Measurements from ENCODE around the gene RHOBTB3.

RHOBTB3 gene

GRCh38 chr5:95725937-95726810 is 5.0 kb upstream of the RHOBTB3 start:
- no peak overlapping the region for H3K27ac ChIP-seq

GRCh38 chr5:95726811-95727763 is 4.0 kb upstream of the RHOBTB3 start:
- no peaks in the 10 kb centered on the region for H3K9me3 ChIP-seq
- H3K27me3 ChIP-seq, result no peaks in the 10 kb centered on the region
- H3K4me3 ChIP-seq, result no peak overlapping the region
- H3K4me1 ChIP-seq, result peaks cover 37% of the 10 kb centered on the region
- peak overlapping the region; percentile 48 for H3K4me2 ChIP-seq
- H4K20me1 ChIP-seq, result no peaks in the 10 kb centered on the region
- no peak overlapping the region for H3K9ac ChIP-seq
- TF ChIP-seq Cebpa-rat (IDR thresholded peaks at IDR 0.05), result no peak
- no peaks in the 10 kb centered on the region for H3K36me3 ChIP-seq
- H3K27ac ChIP-seq, result no peak overlapping the region

More at GRCh38 chr5:95725937-95726810, 5.0 kb upstream of the RHOBTB3 start:
- H4K20me1 ChIP-seq, result no peaks in the 10 kb centered on the region
- no peaks in the 10 kb centered on the region for H3K9me3 ChIP-seq
- H3K36me3 ChIP-seq, result no peaks in the 10 kb centered on the region
- peak overlapping the region; percentile 48; the same call in 1 of the 2 replicates for H3K4me2 ChIP-seq
- H3K4me1 ChIP-seq, result peaks cover 42% of the 10 kb centered on the region
- TF ChIP-seq Cebpa-rat (IDR thresholded peaks at IDR 0.05), result no peak
- no peaks in the 10 kb centered on the region for H3K27me3 ChIP-seq
- no peak overlapping the region for H3K4me3 ChIP-seq
- no peak overlapping the region for H3K9ac ChIP-seq

- Histone ChIP-seq H3K27me3 (no peaks in the 10 kb centered on the region), H4K20me1 (no peaks in the 10 kb centered on the region), H3K9me3 (no peaks in the 10 kb centered on the region), H3K27ac (no peak overlapping the region), H3K4me2 (peak overlapping the region; percentile 48), H3K9ac (no peak overlapping the region), H3K36me3 (no peaks in the 10 kb centered on the region), H3K4me3 (no peak overlapping the region), H3K4me1 (peaks cover 43% of the 10 kb centered on the region)
- no peak for TF ChIP-seq Cebpa-rat (IDR thresholded peaks at IDR 0.05)
Observed at GRCh38 chr5:95727764-95728191, 3.4 kb upstream of the RHOBTB3 start.

- no peaks in the 10 kb centered on the region for H3K9me3 ChIP-seq
- H3K9ac ChIP-seq, result no peak overlapping the region
- H3K36me3 ChIP-seq, result 0 out of 2 replicates have a peak, but pooled peaks cover 2% of the 10 kb centered on the region
- peaks cover 46% of the 10 kb centered on the region for H3K4me1 ChIP-seq
- H3K4me2 ChIP-seq, result no peak overlapping the region
- no peak overlapping the region for H3K4me3 ChIP-seq
- peaks cover 3% of the 10 kb centered on the region; the same call in 1 of the 2 replicates for H4K20me1 ChIP-seq
- no peak overlapping the region for H3K27ac ChIP-seq
- no peak for TF ChIP-seq Cebpa-rat (IDR thresholded peaks at IDR 0.05)
- H3K27me3 ChIP-seq, result no peaks in the 10 kb centered on the region
Observed at GRCh38 chr5:95728494-95729114, 2.5 kb upstream of the RHOBTB3 start.

- peaks cover 51% of the 10 kb centered on the region for H3K4me1 ChIP-seq
- no peak overlapping the region for H3K9ac ChIP-seq
- 0 out of 2 replicates have a peak, but pooled peaks cover 5% of the 10 kb centered on the region for H3K36me3 ChIP-seq
- H3K9me3 ChIP-seq, result no peaks in the 10 kb centered on the region
- H3K4me2 ChIP-seq, result peak overlapping the region; percentile 70
- TF ChIP-seq Cebpa-rat (IDR thresholded peaks at IDR 0.05), result no peak
- H3K27ac ChIP-seq, result no peak overlapping the region
- H4K20me1 ChIP-seq, result peaks cover 11% of the 10 kb centered on the region; the same call in 1 of the 2 replicates
- no peaks in the 10 kb centered on the region for H3K27me3 ChIP-seq
- 0 out of 2 replicates have a peak overlapping the region, but pooled peaks have one; percentile 91 for H3K4me3 ChIP-seq
Observed at GRCh38 chr5:95729115-95730010, 1.8 kb upstream of the RHOBTB3 start.

GRCh38 chr5:95730011-95730700 is 980 bp upstream of the RHOBTB3 start:
- H3K4me3 ChIP-seq, result peak overlapping the region; percentile 91
- peak overlapping the region; percentile 92 for H3K27ac ChIP-seq
- no peak for TF ChIP-seq Cebpa-rat (IDR thresholded peaks at IDR 0.05)
- H3K9me3 ChIP-seq, result no peaks in the 10 kb centered on the region
- peaks cover 58% of the 10 kb centered on the region for H3K4me1 ChIP-seq
- H3K27me3 ChIP-seq, result no peaks in the 10 kb centered on the region
- H4K20me1 ChIP-seq, result peaks cover 17% of the 10 kb centered on the region; the same call in 1 of the 2 replicates
- peak overlapping the region; percentile 70 for H3K4me2 ChIP-seq
- peak overlapping the region; percentile 90 for H3K9ac ChIP-seq
- 0 out of 2 replicates have a peak, but pooled peaks cover 5% of the 10 kb centered on the region for H3K36me3 ChIP-seq

- Histone ChIP-seq H3K4me2 (peak overlapping the region; percentile 70), H3K4me3 (peak overlapping the region; percentile 91), H3K4me1 (peaks cover 55% of the 10 kb centered on the region), H3K9ac (peak overlapping the region; percentile 90), H3K27me3 (no peaks in the 10 kb centered on the region), H4K20me1 (peaks cover 17% of the 10 kb centered on the region; the same call in 1 of the 2 replicates), H3K27ac (peak overlapping the region; percentile 92), H3K36me3 (peaks cover 9% of the 10 kb centered on the region; the same call in 1 of the 2 replicates), H3K9me3 (no peaks in the 10 kb centered on the region)
- no peak for TF ChIP-seq Cebpa-rat (IDR thresholded peaks at IDR 0.05)
Observed at GRCh38 chr5:95731571-95732554, 727 bp downstream of the RHOBTB3 start.
